ENCODE data around the gene TMEM26.

- TF ChIP-seq, protein P1, sequence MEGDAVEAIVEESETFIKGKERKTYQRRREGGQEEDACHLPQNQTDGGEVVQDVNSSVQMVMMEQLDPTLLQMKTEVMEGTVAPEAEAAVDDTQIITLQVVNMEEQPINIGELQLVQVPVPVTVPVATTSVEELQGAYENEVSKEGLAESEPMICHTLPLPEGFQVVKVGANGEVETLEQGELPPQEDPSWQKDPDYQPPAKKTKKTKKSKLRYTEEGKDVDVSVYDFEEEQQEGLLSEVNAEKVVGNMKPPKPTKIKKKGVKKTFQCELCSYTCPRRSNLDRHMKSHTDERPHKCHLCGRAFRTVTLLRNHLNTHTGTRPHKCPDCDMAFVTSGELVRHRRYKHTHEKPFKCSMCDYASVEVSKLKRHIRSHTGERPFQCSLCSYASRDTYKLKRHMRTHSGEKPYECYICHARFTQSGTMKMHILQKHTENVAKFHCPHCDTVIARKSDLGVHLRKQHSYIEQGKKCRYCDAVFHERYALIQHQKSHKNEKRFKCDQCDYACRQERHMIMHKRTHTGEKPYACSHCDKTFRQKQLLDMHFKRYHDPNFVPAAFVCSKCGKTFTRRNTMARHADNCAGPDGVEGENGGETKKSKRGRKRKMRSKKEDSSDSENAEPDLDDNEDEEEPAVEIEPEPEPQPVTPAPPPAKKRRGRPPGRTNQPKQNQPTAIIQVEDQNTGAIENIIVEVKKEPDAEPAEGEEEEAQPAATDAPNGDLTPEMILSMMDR (IDR thresholded peaks at IDR 0.05): no peak
- TF ChIP-seq ZFX (IDR thresholded peaks at IDR 0.05; ENCODE audit: borderline replicate concordance): no peak
Observed at GRCh38 chr10:61376908-61377368, 76.2 kb downstream of the TMEM26 start.
